Measurements from ENCODE around the gene CMIP. TPM values are rescaled to one million over a fixed set of nuclear protein-coding genes. Genes with fewer than 3 reads are reported as not detected.

CMIP gene
- total RNA-seq, 1 experiment from 2014 or later, result 4.1 TPM

DNA sequence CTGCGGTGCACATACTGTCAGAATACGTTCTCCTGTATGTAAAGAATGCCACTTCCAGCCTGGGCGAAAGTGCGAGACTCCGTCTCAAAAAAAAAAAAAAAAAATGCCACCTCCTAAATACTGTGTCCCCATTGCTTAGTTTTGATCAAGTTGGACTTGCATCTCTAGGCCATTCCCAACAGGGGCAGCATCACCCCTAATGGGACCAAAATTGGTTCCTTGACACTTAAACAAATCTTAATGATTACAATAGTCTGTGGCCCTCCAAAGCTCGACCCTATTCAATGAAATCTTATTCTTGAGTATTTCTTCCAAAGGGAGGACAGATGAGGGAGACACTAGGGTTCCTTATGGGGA, 179.8 kb downstream of the CMIP start:
- no peak for DNase-seq (ENCODE audit: low spot score)

DNA sequence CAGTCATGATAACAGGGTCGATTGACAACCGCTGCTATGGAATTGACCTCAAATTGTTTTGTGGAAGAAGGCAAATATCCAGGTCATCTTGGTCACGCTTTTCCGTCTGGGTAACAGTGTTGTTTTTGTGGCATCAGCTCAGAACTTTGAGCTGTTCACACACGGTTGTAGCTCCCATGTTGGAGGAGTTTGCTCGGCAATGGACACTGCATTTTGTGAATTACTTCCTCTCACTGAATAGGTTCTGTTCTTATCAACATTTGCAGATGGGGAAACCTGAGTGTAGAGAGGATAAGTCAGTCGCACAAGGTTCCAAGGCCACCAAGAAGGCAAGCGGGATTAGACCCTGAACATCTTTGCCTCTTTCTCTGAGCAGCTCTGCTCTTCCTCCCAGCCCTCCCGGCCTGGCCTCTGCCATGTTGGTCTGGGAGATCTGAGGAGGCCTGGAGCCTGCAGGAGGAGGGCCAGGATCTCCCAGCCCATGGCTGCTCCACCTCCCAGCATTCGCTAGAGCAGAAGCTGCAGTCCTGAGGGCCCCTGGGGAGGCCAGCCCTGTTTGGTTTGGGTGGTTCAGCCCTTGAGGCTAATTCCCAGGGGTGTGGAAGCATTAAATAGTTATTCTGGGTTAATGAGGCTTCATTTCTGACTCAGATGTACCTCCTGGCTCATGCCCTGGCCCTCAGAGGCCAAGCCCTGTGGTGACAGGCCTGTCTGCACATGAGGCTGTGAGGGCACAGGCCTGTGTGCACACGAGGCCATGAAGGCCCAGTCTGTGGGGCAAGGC, 180.3 kb downstream of the CMIP start:
- DNase-seq (ENCODE audit: low spot score), result no peak

DNA sequence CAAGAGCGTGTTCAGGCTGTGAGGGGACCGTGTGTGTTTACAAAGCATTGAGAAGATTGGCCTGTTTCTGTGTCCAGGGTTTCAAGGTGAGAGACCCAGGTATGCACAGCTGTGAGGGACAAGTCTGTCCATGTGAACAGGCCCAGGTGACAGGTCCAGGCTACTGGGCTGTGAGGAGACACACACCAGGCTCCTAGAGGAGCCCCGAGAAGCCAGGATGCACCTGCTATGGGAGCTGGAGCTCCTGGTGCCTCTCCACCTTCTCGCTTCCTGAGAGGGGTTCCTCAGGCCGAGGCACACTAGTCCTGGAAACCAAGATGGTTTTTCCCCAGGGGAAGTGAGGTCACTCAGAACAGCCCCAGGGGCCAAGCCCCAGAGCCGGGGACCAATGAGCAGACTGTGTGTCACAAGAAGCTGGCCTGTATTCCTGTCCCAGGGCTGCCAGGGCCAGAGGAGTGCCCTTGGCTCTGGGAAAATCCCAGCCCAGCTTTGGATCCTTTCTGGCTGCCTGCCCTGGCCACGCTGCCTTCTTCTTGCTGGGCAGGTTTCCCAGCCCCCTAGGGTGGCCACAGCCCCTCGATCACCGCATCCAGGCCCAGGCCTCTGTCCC, 181.0 kb downstream of the CMIP start:
- no peak for DNase-seq (ENCODE audit: low spot score)

DNA sequence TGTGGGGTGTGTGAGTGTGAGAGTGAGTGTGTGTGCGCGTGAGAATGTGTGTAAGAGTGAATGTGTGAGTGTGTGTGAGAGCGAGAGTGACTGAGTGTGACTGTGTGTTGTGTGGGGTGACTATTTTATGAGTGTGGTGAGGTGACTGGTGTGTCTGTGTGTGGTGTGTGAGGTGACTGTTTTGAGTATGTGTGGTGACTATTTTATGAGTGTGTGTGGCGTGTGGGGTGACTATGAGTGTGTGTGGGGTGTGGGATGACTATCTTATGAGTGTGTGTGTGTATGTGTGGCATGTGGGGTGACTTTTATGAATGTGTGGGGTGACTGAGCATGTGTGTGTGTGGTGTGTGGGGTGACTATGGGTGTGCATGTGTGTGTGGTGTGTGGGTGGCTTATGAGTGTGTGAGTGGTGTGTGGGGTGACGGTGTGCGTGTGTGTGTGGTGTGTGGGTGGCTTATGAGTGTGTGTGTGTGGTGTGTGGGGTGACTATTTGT, 181.6 kb downstream of the CMIP start:
- no peak for DNase-seq (ENCODE audit: low spot score)

DNA sequence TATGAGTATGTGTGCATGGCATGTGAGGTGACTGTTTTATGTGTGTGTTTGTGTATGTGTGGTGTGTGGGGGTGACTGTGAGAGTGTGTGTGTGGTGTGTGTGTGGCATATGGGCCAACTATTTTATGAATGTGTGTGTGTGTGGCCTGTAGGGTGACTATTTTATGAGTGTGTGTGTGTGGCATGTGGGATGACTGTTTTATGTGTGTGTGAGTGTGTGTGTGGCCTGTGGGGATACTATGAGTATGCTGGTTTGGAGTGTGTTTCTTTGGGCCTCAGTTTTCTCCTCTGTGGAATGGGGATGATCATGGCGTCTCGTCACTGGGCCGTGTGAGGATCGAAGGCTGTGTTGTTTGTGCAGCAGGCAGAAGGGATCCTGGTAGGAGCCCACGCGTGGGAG, 182.4 kb downstream of the CMIP start:
- no peak for DNase-seq (ENCODE audit: low spot score)

DNA sequence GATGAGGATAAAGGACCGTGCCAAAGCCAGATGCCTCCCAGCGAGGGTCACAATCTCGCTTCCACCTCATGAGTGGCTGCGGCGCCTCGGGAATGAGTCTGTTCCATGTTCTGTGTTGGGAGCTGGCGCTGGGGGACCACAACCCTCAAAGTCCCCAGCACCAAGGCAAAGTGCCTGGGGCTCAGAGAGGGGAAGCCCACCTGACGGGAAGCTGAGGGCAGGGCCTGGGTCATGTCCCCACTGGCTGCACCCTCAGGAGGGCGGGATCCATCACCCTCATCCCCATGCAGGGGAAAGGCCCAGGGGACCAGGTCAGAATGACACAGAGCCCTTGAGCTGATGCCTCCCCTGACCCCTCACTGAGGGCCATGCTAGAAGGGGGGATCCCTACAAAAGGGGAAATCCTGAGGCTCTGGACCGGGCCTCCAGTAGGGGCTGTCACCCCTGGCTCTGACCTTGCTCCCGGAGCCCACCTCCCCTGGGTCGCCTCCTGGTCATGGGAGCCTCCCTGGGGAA, 183.2 kb downstream of the CMIP start:
- DNase-seq (ENCODE audit: low spot score), result no peak

DNA sequence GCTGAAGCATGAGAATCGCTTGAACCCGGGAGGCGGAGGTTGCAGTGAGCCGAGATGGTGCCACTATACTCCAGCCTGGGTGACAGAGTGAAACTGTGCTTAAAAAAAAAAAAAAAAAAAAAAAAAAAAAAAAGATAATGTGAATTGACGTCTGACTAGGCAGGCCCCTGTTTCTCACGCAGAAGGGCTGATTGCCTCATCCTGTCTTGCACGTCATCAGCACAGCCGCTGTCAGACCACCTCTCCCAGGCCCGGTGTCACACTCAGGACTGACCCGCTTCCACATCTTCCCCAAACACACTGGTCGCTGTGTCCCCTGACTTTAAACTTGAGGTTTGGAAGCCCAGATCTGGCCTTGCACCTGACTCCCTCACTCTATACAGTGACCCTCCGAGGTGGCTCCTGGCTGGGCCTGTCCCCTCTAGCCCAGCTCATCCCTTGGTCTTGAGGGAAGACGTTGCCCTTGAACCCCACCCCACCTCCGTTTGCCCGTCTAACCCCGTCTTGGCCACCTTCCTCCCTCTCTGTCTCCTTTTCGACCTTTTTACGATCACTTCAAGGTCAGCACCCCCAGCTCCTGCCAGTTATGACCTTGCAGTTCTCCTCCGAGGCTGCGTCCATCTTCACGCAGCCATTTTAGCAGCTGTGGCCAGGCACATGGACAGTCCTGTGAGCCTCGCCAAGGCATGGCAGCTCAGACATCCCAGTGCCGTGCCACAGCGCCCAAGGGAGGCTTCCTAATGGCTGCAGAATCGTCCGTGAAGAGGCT, 184.6 kb downstream of the CMIP start:
- no peak for DNase-seq (ENCODE audit: low spot score)

DNA sequence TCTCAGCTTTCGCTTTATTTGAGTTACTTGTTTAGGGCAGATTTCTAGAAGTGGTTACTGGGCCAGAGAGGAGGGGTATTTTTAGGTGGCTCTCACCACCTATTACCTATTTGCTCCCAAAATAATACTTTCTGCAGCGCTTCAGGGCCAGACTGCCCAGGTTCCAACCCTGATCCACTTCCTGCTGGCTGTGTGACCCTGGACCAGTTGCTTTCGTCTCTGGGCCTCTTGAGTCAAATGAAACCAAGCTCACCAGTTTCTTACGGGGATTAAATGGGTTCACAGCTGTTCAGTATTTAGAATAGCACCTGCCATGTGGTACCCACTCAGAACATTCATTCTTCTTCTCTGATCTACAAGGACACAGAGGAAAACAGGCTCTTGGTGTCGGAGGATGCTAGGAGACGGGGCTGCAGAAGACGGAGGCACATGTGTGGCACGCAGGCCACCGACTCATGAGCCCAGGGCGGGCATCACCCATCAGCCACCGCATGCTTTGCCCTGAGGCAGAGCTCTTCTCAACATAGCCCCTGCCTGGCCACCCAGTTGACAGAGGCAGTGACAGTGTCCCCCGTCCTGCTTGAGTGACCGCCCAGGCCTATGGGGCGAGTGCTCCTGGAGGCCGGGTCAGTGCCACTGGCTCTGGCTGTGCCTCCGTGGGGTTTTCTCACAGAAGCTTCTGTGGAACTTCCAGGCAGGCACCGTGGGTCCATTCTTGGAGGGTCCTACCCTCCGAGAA, 185.5 kb downstream of the CMIP start:
- no peak for DNase-seq (ENCODE audit: low spot score)

DNA sequence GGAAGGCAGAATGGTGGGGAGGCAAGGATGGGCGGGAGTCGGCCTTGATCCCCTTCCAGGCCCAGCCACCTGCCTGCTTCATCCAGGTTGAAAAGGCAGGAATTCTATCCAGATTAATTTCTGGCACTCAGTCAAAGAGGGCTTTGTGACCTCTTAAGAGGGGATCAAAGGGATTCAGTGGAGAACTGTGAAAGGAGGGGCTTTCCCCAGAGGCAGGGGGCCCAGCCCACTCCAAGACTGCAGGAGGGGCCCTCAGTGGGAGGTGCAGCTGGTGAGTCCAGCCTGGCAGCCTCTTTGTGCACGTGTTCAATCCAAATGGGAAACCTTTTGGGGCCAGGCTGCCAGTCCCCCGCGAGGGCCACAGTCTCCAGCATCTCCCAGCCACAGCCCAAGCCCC, 186.0 kb downstream of the CMIP start:
- DNase-seq (ENCODE audit: low spot score), result no peak

DNA sequence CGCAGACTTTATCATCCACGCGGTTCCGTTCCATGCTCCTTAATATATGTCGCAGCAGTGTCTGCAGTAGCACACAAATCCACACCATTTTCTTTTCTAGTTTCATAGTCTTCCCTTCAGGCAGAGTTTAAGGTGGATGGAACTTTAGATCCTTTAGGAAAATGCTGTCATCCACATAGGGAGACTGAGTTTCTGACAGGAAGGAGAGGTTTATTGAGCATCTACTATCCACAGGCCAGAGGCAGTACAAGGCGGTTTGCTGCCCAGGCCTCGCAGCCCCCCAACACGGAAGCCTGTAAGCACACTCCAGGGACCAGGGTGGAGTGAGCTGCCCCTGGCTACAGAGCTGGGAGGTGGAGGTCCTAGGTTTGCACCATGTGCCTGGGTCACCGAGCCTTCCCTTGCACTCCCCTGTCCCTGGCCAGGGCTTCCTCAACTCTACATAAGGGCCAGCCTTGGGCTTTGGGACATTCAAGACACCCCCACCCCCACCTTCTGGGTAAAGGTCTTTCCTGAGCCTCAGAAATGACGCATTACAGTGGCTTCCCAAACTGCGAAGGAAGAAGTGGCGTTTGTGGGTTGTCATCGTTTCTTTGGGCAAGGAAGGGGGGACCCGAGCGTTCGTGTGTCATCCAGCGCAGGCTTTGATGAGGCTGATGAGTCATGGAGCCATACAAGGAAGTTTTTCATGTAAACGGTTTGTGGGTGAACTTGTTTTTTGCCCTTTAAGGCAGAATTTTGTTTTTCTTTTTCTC, 188.0 kb downstream of the CMIP start:
- peak; percentile 87 for DNase-seq (ENCODE audit: low spot score)

DNA sequence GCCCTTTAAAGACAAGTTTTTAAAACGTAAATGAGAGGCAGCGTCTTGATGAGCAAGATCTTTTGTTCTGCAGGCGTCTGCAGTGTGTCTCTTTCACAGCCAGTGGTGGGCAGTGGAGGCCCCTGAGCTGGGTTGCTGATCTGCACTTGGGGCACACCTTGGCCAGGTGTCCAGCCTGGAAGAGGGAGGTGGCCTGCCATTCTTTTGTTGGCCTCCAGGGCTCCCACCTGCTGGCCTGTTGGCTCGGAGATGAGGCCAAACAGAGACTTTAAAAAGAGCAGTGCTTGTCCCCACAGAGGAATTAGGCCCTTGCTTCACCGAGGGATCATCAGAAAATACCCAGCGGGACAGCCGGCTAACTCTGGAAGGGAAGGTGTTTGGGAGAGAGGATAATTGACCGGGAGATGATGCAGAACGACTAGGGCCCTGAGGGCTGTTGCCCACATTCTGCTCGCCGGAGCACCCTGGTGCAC, 188.6 kb downstream of the CMIP start:
- DNase-seq (ENCODE audit: low spot score), result no peak

DNA sequence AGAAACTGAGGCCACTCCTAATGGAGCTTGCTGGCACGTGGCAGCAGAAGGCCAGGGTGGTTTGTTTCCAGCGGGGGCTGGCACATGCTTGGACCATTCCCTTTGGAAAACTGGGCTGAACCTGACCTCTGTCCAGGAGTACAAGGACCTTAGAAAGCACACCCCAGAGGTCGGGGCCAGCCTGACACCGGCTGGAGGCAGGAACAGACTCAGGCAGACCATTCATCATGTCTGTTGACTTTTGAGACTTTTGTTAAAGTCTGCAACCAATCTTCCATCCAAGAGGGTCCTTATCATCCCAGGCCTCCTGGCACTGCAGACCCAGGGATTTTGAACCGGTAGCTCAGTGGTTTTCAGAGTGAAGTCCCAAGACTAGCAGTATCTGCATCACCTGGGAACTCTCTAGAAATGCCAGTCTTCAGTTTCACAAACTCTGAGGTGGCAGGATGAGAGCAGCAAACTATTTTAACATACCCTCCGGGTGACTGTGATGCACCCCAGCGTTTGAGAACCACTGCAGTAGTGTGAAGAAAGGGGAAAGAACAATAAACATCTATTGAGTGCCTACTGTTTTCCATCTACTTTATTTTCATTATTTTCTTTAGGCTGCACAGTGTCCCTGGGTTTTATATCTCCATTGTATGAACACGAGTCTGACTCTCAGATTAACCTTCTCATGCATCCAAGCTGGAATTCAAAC, 189.2 kb downstream of the CMIP start:
- no peak for DNase-seq (ENCODE audit: low spot score)

DNA sequence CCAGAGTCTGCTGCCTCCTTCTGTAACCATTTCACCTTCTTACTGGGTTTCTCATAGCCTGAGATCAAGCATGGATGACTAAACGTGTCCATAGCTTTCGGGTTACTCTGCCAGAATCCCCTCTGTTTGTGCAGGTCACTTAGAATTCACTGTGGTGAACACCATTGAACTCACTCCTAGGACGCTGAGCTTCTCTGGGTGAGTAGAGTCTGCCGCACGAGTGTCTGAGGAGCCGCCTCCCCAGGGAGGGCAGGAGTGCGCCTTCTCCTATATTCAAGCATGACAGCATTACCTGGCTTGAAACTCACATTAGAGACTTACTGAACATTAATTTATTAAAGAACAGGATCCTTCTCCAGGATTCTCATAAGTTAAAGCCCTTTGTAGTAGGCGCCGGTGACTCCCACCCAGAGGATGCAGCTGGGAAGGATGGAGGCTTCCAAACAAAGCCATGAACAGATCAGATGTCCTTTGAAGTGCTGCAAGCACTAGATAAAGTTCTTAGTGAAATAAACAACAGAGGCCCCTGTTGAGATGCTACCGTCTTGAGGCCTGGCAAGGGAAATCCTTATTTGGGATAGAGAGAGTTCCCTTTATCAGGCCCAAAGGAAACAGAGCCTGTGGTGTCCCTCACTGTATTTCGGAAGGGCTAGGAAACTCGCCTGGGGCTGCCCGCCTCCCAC, 189.9 kb downstream of the CMIP start:
- no peak for DNase-seq (ENCODE audit: low spot score)

DNA sequence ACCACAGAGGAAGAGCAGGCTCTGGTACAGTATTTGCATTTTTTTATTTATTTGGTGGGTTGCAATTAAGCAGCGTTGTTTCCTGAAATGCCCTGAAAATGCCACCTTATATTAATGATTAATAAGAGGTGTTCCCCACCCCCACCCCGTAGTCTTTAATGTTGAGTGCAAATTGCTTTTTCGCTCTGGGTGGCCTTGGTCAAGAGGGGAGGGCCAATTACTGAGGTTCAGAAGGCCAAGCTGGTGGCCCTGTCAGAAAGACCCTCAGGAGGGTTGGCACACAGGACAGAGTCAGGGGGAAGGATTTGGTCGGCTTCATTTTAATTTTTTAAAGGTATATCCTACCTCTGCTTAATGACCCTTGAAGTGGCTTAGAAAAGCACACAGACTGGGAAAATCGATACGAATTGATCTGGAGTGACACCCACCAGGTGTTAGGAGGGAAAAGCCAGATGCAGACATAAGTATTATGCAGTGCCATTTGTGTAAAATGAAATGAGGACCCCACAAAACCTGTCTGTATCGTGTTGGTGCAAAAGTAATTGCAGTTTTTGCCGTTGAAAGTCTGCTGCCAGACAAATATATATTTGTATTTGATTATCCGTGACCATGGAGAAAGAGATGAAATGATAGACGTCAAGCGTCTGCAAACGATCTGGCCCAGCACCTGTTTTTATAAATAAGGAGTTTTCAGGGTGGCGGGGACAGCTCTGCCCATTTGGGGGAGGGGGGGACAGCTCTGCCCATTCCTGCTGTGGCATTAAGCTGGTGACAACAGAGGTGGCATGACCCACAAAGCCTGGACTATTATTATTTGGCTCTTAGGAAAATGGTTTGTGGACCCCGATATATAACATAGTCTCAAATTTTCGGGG, 190.7 kb downstream of the CMIP start:
- DNase-seq (ENCODE audit: low spot score), result no peak

DNA sequence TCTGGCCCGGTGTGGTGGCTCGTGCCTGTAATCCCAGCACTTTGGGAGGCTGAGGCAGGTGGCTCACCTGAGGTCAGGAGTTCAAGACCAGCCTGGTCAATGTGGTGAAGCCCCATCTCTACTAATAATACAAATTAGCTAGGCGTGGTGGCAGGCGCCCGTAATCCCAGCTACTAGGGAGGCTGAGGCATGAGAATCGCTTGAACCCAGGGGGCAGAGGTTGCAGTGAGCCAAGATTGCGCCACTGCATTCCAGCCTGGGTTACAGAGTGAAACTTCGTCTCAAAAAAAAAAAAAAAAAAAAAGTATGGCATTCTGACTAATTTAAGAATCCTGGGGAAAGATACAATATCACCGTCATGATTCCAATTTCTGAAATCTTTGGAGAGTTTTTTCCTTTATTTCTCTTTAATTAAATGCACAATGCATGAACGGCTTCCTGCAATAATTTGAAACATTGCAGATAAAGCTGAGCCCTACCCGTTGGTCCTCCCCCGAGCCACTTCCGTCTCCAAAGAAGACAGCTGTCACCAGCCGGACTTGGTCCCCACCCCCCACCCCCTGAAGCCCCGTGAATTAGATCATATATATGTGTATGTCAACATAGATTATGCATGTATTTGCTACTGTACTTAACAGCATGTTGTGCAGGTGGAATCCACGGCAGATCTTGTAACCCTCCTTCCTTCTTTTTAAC, 191.8 kb downstream of the CMIP start:
- no peak for DNase-seq (ENCODE audit: low spot score)

DNA sequence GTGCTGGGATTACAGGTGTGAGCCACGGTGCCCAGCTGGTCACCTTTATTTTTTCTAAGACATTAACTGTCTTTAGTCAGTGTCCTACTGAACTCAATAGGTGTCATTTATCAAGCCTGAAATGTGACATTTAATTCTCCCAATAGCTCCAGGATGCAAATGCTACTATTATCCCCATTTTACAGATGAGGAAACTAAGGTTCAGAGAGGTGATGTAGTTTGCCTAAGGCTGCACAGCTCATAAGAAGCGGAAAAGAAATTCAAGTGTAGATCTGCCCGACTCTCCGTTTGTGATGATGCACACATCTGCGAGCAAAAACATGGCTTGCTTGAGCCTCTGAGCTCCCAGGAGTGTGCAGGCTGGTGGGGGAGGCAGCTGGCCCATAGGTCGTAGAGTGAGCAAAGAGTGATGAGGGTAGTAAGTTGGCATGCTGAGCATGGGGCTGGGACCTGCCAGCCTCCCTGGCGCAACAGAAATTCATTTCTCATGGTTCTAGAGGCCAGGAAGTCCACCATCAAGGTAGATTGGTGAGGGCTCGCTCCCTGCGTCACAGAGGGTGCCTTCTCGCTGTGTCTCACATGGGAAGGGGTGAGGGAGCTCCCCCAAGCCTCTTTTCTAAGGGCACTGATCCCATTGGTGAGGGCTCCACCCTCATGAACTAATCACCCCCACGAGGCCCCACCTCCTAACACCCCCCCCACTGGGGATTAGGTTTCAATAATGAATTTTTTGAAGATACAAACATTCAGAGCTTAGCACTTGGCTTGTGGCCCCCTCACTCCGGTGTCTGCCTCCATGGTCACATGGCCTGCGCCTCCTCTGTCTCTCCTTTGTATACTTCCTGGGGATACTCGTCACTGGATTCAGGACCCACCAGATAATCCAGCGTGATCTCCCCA, 193.0 kb downstream of the CMIP start:
- no peak for DNase-seq (ENCODE audit: low spot score)

Data from H4 (cell line).